ENCODE data around the gene CALB2.

GRCh38 chr16:71345031-71345430, 13.5 kb upstream of the CALB2 start:
- TF ChIP-seq REST (IDR thresholded peaks at IDR 0.05; ENCODE audit: low read depth): no peak
- no peak for TF ChIP-seq YY1 (IDR thresholded peaks at IDR 0.05; ENCODE audit: low read depth)
- no peak for TF ChIP-seq RAD21 (IDR thresholded peaks at IDR 0.05; ENCODE audit: low read depth)
- TF ChIP-seq TEAD4 (IDR thresholded peaks at IDR 0.05): no peak

Measured in Ishikawa (cell line).